ENCODE measurements around the gene VILL.

GRCh38 chr3:37987315-37987697 lies 3.3 kb upstream of the VILL start:
- TF ChIP-seq GABPA (IDR thresholded peaks at IDR 0.05 in 1 of 2, conservative IDR thresholded peaks at IDR 0.05 in 1 of 2) (no peak), ATF3 (IDR thresholded peaks at IDR 0.05) (no peak), SP1 (IDR thresholded peaks at IDR 0.05) (no peak), RAD21 (IDR thresholded peaks at IDR 0.05) (no peak), CTCF (IDR thresholded peaks at IDR 0.05; ENCODE audit: low read depth, low read length, missing input control) (no peak), ZBTB33 (IDR thresholded peaks at IDR 0.05) (no peak), TAF1 (conservative IDR thresholded peaks at IDR 0.05) (no peak), REST (IDR thresholded peaks at IDR 0.05) (no peak)

Measured in liver (tissue), 3 donors.